GM13977 (cell line): ENCODE results near the gene FCRL5.

Experiments
- DNase-seq: peaks from one replicate; pipeline ENCODE4 v3.0.0; 2012; ENCODE audit warnings: low spot score
- in situ Hi-C: fragments of 300-500 bp; cut with MboI; formaldehyde crosslinking; loops from one replicate; pipeline ENCODE4 v1.12.0; 2022; ENCODE audit warnings: low sequenced_read_pairs, low pct_unique_long_range_greater_than_20kb, mixed read lengths, inconsistent platforms; ENCODE audit not compliant: unreplicated experiment
- TF ChIP-seq, protein P1 (sequence below): IDR thresholded peaks from 2 replicates; pipeline ENCODE4 v1.5.1; 2012; ENCODE audit warnings: mild to moderate bottlenecking, control low read depth; ENCODE audit not compliant: insufficient read depth; ENCODE audit errors: extremely low read depth, missing control alignments

Gene FCRL5

GRCh38 chr1:157539568-157539967 is 12.7 kb downstream of the FCRL5 start:
- TF ChIP-seq, protein P1, sequence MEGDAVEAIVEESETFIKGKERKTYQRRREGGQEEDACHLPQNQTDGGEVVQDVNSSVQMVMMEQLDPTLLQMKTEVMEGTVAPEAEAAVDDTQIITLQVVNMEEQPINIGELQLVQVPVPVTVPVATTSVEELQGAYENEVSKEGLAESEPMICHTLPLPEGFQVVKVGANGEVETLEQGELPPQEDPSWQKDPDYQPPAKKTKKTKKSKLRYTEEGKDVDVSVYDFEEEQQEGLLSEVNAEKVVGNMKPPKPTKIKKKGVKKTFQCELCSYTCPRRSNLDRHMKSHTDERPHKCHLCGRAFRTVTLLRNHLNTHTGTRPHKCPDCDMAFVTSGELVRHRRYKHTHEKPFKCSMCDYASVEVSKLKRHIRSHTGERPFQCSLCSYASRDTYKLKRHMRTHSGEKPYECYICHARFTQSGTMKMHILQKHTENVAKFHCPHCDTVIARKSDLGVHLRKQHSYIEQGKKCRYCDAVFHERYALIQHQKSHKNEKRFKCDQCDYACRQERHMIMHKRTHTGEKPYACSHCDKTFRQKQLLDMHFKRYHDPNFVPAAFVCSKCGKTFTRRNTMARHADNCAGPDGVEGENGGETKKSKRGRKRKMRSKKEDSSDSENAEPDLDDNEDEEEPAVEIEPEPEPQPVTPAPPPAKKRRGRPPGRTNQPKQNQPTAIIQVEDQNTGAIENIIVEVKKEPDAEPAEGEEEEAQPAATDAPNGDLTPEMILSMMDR, result no peak
- DNase-seq, result no peak
- in situ Hi-C loops, result no loop called here

GRCh38 chr1:157532569-157532968 is 19.7 kb downstream of the FCRL5 start:
- no peak for DNase-seq
- in situ Hi-C loops, result no loop called here
- TF ChIP-seq, protein P1, result no peak

DNA sequence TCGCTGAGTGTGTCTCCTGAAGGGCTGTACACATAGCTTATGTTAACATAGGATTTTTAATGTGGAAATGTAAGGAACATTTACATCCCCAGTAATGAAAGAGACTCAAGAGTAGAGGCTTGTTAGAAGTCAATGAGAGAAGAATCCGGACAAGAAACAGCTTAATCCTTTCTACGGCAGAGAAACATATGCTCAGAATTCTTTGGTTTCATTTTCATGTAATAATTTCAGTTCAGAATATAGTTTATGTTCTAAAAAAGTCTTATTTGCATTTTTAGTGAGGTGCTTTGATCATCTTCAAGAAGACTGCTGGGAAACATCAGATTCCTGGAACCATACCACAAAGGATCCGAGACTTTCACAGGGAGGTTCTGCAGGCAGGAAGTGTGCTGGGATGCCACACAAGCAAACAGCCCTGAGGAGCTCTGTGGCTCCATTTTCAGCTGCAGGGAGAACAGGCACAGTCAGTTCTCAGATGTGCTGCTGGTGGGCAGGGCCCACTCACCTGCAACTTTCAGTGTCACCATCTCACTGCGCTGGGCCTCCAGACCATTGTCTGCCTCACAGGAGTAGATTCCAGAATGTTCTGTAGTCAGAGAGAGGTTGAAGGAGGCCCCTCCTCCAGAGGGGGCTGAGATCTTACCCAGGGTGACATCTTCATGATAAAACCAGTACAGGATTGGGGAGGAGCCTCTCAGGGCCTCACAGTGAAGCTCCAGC is 28.4 kb downstream of the FCRL5 start:
- DNase-seq, result no peak
- TF ChIP-seq, protein P1, result no peak
- in situ Hi-C loops, result no loop called here

DNA sequence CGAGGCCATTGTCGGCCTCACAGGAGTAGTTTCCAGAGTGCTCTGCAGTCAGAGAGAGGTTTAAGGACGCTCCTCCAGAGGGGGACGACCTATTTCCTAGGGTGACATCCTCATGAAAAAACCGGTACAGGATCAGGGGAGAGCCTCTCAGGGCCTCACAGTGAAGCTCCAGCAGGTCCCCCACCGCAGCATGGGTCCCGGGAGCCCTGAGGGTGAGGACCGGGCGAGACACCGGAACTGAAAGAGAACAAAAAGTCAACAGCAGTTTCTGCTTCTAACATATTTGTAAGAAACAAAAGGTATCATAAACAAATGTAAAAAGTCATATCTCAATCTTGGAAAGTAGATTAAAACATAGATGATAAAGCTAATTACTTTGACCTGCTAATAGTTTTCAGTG is 31.3 kb downstream of the FCRL5 start:
- no peak for DNase-seq
- TF ChIP-seq, protein P1, result no peak
- in situ Hi-C loops, result no loop called here

- TF ChIP-seq, protein P1, result no peak
- in situ Hi-C loops, result no loop called here
- no peak for DNase-seq
These were observed 31.9 kb downstream of the FCRL5 start for GRCh38 chr1:157520386-157520935.

- TF ChIP-seq, protein P1, result no peak
- in situ Hi-C loops, result loop anchor here (10.0 kb wide), 1 partner anchor 45 kb away; no protein-coding TSS in a partner anchor
- no peak for DNase-seq
These were observed 32.9 kb downstream of the FCRL5 start for GRCh38 chr1:157519451-157519850.
